ENCODE measurements around the gene TRMT44.

The TRMT44 gene

GRCh38 chr4:8514391-8514790 is 73.8 kb downstream of the TRMT44 start:
- DNase-seq (ENCODE audit: low spot score), result no peak

DNA sequence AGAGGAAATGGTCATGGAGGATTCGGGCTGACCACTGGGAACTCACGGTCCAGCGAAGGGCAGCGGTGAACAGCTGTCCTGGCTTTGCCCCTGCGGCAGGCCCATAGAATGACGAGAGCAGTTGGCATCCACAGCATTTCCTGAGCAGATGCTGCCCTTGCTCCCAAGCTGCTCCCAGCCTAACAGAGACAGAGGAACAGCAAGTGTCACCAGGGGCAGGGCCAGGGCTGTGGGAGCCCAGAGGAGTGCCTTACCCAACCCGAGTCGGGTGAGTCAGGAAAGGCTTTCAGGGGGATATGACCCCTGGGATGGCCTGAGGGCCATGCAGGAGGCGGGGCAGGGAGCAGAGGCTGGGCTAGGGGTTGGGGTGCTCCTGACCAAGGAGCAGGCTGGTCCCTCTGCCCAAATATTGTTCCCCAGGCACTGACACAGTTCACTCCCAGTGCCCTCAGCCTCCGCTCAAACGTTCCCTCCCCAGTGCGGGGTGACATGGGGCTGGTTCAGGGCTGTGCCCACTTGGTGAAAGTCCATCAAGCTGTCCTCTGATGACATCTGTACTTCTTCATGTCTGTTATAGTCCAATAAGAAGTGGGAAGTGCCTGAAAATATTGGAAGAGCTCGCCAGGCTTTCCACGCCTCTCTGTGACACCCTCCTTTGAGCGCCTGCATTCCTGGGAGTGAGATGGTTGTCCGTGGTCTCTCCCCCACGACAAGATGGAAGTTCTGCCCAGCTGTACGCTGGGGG is 74.9 kb downstream of the TRMT44 start:
- no peak for DNase-seq (ENCODE audit: low spot score)

- DNase-seq (ENCODE audit: low spot score), result no peak
These were observed 75.5 kb downstream of the TRMT44 start for GRCh38 chr4:8516061-8516573.

DNA sequence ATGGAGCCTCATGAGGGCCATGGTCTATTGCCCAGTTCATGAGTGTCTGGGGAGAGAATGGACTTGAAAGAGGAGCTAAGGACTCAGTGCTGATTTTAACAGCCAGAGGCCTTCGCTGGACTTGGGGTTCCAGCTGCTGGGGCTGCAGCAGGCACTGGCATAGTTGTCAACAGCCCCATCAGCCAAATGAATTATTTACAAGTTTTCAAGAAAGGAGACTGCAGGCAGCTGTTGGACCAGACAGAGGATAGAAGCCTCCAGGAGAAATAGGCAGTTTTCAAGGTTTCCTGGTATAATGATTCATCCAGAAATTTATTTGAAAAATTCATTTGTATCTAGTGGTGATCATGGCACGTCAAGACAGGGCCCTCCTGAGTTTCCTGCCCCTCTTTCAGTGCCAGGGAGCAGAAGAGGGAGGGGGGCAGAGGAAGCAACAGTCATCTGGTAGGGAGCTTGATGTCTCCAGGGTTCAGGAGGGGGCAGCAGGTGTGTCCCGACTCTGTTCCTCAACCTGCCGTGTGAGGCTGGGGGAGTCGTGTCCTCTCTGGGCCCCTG is 76.5 kb downstream of the TRMT44 start:
- no peak for DNase-seq (ENCODE audit: low spot score)

DNA sequence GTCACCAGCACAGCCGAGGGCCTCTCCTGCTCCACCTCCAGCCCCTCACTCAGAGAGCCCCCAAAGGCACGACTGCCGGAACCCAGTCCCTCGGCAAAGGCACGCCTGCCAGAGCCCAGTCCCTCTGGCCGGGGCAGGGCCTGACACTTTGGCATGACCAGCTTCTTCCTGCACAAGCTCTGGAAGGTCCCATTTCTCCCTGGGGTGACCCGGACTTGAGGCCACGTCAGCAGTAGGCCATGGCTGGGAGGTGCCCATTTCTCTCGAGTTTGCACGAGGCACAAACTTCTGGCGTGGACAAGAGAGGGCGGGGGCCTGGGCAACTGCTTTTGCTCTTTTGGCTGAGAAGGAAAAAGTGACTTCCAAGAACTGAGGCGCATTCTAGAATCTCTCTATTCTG is 77.4 kb downstream of the TRMT44 start:
- no peak for DNase-seq (ENCODE audit: low spot score)

DNA sequence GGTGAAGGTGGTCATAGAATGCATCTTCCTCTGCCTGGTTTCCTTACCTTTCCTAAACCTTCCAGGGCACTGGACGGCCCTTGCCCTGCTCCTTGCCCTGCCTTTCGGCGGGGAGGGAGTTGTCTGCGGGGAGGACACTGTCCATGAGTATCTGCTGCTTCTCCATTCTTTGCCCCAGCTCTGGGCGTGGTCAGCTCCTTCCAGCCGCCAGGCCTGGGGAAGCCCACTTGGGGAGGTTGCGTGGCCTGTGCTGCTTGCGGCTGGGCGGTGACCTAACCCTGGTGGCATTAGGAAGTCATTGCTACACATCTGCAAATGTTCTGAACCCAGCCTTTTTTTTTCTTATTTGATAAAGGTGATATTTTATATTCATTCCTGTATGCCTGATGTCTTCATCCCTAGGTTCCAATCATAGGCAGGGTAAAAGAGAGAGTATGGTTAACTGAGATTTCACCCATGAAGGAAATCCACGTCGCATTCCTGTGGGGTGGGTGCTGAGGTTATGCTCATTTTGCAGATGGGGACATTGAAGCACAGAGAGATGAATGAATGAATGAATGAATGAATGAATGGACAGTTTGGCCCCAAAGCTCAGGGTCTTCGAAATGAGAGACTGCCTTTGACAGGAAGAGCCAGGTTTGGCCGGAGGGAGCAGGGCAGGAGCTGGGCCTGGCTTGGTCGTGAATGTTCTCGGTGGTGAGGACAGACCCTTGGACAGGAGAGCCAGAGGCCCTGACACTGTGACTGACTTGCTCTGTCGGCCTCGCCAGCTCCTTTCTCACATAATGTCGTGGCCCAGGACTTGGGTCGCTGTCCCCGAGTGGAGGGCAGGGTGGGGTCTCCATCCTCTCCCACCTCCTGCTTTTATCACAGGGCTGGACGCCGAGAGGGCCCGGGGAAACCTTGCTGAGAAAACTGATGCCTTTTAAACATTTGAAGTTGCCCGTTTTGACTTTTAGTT is 81.9 kb downstream of the TRMT44 start:
- DNase-seq (ENCODE audit: low spot score), result no peak

DNA sequence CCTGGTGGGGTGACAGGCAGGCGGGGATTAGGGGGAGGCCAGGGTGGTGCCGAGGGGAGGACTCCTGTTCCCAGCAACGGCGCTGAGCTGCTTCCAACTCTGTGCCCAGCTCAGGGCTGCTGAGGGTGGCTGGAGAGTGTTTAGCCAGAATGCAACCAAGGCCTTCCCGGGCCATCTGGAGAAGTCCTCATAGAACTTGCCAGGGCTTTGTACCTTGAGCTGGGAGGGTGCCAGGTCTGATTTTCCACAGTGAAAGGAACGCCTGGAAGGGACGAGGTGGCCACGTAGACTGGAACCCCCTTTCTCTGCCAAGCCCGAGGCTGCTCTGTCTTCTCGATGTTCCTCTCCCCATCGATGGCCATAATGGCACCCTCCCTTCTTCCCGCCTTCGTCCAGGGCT is 82.6 kb downstream of the TRMT44 start:
- DNase-seq (ENCODE audit: low spot score), result no peak

GRCh38 chr4:8523766-8524165 is 83.2 kb downstream of the TRMT44 start:
- DNase-seq (ENCODE audit: low spot score), result no peak

DNA sequence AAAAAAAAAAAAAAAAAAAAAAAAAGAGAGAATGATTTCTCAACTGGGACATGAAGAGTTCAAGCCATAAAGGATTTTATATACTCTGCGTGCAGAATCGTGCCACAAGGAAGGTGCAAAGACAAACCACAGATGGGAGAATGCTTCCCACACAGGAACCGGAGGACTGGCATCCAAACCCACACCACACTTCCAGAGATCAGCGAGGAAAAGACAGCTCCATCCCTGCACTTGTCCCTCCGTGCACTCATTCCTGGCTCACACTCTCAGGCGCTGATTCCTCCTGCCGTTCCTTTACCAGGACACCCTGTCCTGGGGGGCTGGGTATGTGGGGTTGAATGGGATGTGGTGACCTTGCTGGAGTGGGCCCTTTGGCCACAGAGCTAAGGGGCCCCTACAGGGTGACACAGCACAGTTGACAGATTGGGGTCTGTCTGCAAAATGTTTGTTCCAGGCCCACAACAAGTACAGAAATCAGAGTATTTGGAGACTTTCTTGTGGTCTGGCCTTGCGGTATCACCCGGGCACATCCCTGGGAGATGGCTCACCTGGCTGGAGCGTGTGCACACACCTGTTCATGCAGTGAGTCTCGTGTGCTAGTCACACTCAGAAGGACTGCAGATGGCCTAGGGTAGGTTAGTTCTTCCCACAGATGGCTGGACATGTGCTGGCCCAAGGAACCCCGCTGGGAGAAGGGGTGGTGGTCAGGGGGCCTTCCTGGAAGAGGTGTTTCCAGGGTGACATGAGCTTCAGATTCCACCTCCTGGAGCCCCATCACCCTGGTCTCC is 84.2 kb downstream of the TRMT44 start:
- no peak for DNase-seq (ENCODE audit: low spot score)

GRCh38 chr4:8525383-8526120 is 85.0 kb downstream of the TRMT44 start:
- no peak for DNase-seq (ENCODE audit: low spot score)
